H9 (cell line): ENCODE data around the gene TRIM56. TPM values are rescaled to one million over a fixed set of nuclear protein-coding genes. Genes with fewer than 3 reads are reported as not detected.

Experiments
- DNase-seq: peaks from one replicate; pipeline ENCODE4 v3.0.0-alpha.2; 2017
- H2AFZ ChIP-seq: one replicate; pipeline ENCODE4 v1.6.1; 2013; ENCODE audit warnings: mild to moderate bottlenecking, low read length, control low read depth, moderate library complexity
- H2AK5ac ChIP-seq: 2 replicates; pipeline ENCODE4 v1.6.1; 2013; ENCODE audit warnings: low read length, control low read depth, mixed read lengths; ENCODE audit not compliant: insufficient read length
- H2BK120ac ChIP-seq: one replicate; pipeline ENCODE4 v1.6.1; 2013; ENCODE audit warnings: low read depth, mild to moderate bottlenecking, low read length, control low read depth, inconsistent platforms; ENCODE audit not compliant: poor library complexity, severe bottlenecking
- H2BK12ac ChIP-seq: 2 replicates; pipeline ENCODE4 v1.6.1; 2013; ENCODE audit warnings: low read length, control low read depth, mixed read lengths, low read depth; ENCODE audit not compliant: insufficient read length
- H2BK15ac ChIP-seq: 2 replicates; pipeline ENCODE4 v1.6.1; 2013; ENCODE audit warnings: low read depth, low read length, control low read depth
- H2BK20ac ChIP-seq: one replicate; pipeline ENCODE4 v1.6.1; 2013; ENCODE audit warnings: low read depth, mild to moderate bottlenecking, low read length, control low read depth, inconsistent platforms; ENCODE audit not compliant: poor library complexity, severe bottlenecking
- H2BK5ac ChIP-seq: 2 replicates; pipeline ENCODE4 v1.6.1; 2013; ENCODE audit warnings: low read length, control low read depth, mixed read lengths; ENCODE audit not compliant: insufficient read length
- H3K14ac ChIP-seq: 2 replicates; pipeline ENCODE4 v1.6.1; 2013; ENCODE audit warnings: low read length, control low read depth; ENCODE audit not compliant: insufficient read depth
- H3K18ac ChIP-seq: 2 replicates; pipeline ENCODE4 v1.6.1; 2013; ENCODE audit warnings: low read depth, mild to moderate bottlenecking, mixed read lengths, low read length, control low read depth; ENCODE audit not compliant: insufficient read length
- H3K23ac ChIP-seq: 2 replicates; pipeline ENCODE4 v1.6.1; 2013; ENCODE audit warnings: low read length, control low read depth, mixed read lengths, low read depth; ENCODE audit not compliant: insufficient read length
- H3K23me2 ChIP-seq: 2 replicates; pipeline ENCODE4 v1.6.1; 2013; ENCODE audit warnings: low read depth, mild to moderate bottlenecking, mixed read lengths, low read length, control low read depth; ENCODE audit not compliant: insufficient read length, poor library complexity, severe bottlenecking
- H3K27ac ChIP-seq: 2 replicates; pipeline ENCODE4 v1.5.1; 2013; ENCODE audit warnings: low read length, control low read depth, mixed read lengths, low read depth; ENCODE audit not compliant: insufficient read length
- H3K27me3 ChIP-seq: 2 replicates; pipeline ENCODE4 v1.6.1; 2013; ENCODE audit warnings: low read length, control low read depth, inconsistent platforms; ENCODE audit not compliant: insufficient read depth
- H3K4ac ChIP-seq: 2 replicates; pipeline ENCODE4 v1.6.1; 2013; ENCODE audit warnings: low read depth, mild to moderate bottlenecking, control low read depth, inconsistent platforms, low read length, moderate library complexity
- H3K4me1 ChIP-seq: 2 replicates; pipeline ENCODE4 v1.6.1; 2013; ENCODE audit warnings: low read length, control low read depth, inconsistent platforms; ENCODE audit not compliant: insufficient read depth
- H3K4me2 ChIP-seq: 2 replicates; pipeline ENCODE4 v1.6.1; 2013; ENCODE audit warnings: low read length, control low read depth, mixed read lengths; ENCODE audit not compliant: insufficient read length, insufficient read depth
- H3K56ac ChIP-seq: 2 replicates; pipeline ENCODE4 v1.6.1; 2013; ENCODE audit warnings: low read depth, mild to moderate bottlenecking, mixed read lengths, low read length, control low read depth; ENCODE audit not compliant: insufficient read length
- H3K79me1 ChIP-seq: 2 replicates; pipeline ENCODE4 v1.6.1; 2013; ENCODE audit warnings: low read depth, mild to moderate bottlenecking, moderate library complexity, low read length, control low read depth, inconsistent platforms; ENCODE audit not compliant: insufficient read depth, poor library complexity, severe bottlenecking
- H3K79me2 ChIP-seq: 2 replicates; pipeline ENCODE4 v1.6.1; 2013; ENCODE audit warnings: low read length, control low read depth, inconsistent platforms; ENCODE audit not compliant: insufficient read depth
- H3K9ac ChIP-seq: 2 replicates; pipeline ENCODE4 v1.6.1; 2013; ENCODE audit warnings: low read length, control low read depth, mixed read lengths; ENCODE audit not compliant: insufficient read length; ENCODE audit errors: extremely low read depth
- H3K9me3 ChIP-seq: one replicate; pipeline ENCODE4 v1.6.1; 2013; ENCODE audit warnings: low read depth, low read length, inconsistent platforms; ENCODE audit not compliant: control insufficient read depth
- H3T11ph ChIP-seq: one replicate; pipeline ENCODE4 v1.6.1; 2013; ENCODE audit warnings: mild to moderate bottlenecking, low read length, control low read depth, inconsistent platforms
- H4K20me1 ChIP-seq: one replicate; pipeline ENCODE4 v1.6.1; 2013; ENCODE audit not compliant: control insufficient read depth, insufficient read length, insufficient read depth
- H4K5ac ChIP-seq: 2 replicates; pipeline ENCODE4 v1.6.1; 2013; ENCODE audit warnings: low read depth, mild to moderate bottlenecking, mixed read lengths, low read length, control low read depth; ENCODE audit not compliant: insufficient read length
- H4K8ac ChIP-seq: replicated peaks from 2 replicates; pipeline ENCODE4 v1.6.1; 2013; ENCODE audit warnings: low read length, control low read depth, mixed read lengths, low read depth; ENCODE audit not compliant: insufficient read length
- H4K91ac ChIP-seq: 2 replicates; pipeline ENCODE4 v1.6.1; 2013; ENCODE audit warnings: low read depth, mild to moderate bottlenecking, moderate library complexity, mixed read lengths, low read length, control low read depth; ENCODE audit not compliant: insufficient read length
- H3K27ac Mint-ChIP-seq, 3 experiments: 2 replicates in 2 of 3; 3 replicates in 1 of 3; pipeline ENCODE4 v1.8.0; 2020 to 2021; ENCODE audit warnings: mixed read lengths in 3 of 3, mild to moderate bottlenecking in 1 of 3, moderate library complexity in 1 of 3
- H3K27me3 Mint-ChIP-seq: 2 replicates; pipeline ENCODE4 v1.8.0; 2021; ENCODE audit warnings: low read depth, mild to moderate bottlenecking, moderate library complexity, mixed read lengths
- H3K36me3 Mint-ChIP-seq, 3 experiments: 2 replicates in 2 of 3; 3 replicates in 1 of 3; pipeline ENCODE4 v1.8.0; 2020 to 2021; ENCODE audit warnings: low read depth in 3 of 3, mixed read lengths in 3 of 3; ENCODE audit not compliant: insufficient read depth in 1 of 3
- H3K4me1 Mint-ChIP-seq, 2 experiments: 2 replicates each; pipeline ENCODE4 v1.8.0; 2020; ENCODE audit warnings: mixed read lengths in 2 of 2
- H3K4me3 Mint-ChIP-seq, 2 experiments: 2 replicates in 1 of 2; 3 replicates in 1 of 2; pipeline ENCODE4 v1.8.0; 2020 to 2021; ENCODE audit warnings: mild to moderate bottlenecking in 2 of 2, mixed read lengths in 2 of 2, moderate library complexity in 1 of 2
- H3K9me3 Mint-ChIP-seq, 2 experiments: 2 replicates in 1 of 2; 3 replicates in 1 of 2; pipeline ENCODE4 v1.8.0; 2020; ENCODE audit warnings: mild to moderate bottlenecking in 2 of 2, mixed read lengths in 2 of 2, moderate library complexity in 1 of 2
- CTCF ChIP-seq: fragments of 200-600 bp; sonication (generic); conservative IDR thresholded peaks from 3 replicates; pipeline ENCODE4 v1.8.0; 2021; ENCODE audit warnings: antibody characterized with exemption, mild to moderate bottlenecking
- whole genome bisulfite sequencing: extraction: QIAGEN DNeasy Blood & Tissue Kit; methylation state at CpG from one replicate; pipeline ENCODE4 v1.1.7; 2013; ENCODE audit warnings: missing lambda C conversion rate, low lambda C conversion rate, mixed read lengths; ENCODE audit not compliant: insufficient read length; ENCODE audit errors: extremely low coverage; 5-methylcytosine and 5-hydroxymethylcytosine counted together
- total RNA-seq: library from RNA; stranded (reverse); gene quantifications from 2 replicates; pipeline ENCODE4 v1.2.1, GENCODE V29; 2021

TRIM56 gene
- total RNA-seq, 1 experiment from 2014 or later = 21.8 TPM

- Histone ChIP-seq H2AK5ac (no peak overlapping the region), H2BK20ac (no peak overlapping the region), H3K9ac (no peak overlapping the region), H3K14ac (no peak overlapping the region), H3K23me2 (no peaks in the 10 kb centered on the region), H3K4me1 (no peaks in the 10 kb centered on the region; the same call in 1 of the 2 replicates), H4K8ac (no peak overlapping the region), H3K79me1 (no peaks in the 10 kb centered on the region), H2BK120ac (no peak overlapping the region), H4K5ac (no peak overlapping the region), H3K23ac (no peak overlapping the region), H2AFZ (no peak overlapping the region), H3K79me2 (no peaks in the 10 kb centered on the region), H3K27me3 (no peaks in the 10 kb centered on the region), H3K4ac (no peak overlapping the region), H3K9me3 (no peaks in the 10 kb centered on the region), H4K20me1 (no peaks in the 10 kb centered on the region), H3K4me2 (no peak overlapping the region), H3K56ac (no peak overlapping the region), H3K27ac (no peak overlapping the region), H3T11ph (no peak overlapping the region), H2BK5ac (no peak overlapping the region), H2BK12ac (no peak overlapping the region), H3K18ac (no peak overlapping the region), H2BK15ac (no peak overlapping the region), H4K91ac (no peak overlapping the region)
- Mint-ChIP-seq H3K27me3 (no peaks in the 10 kb centered on the region), H3K36me3 (no peaks in the 10 kb centered on the region; a peak in 1 of 7 replicates), H3K4me3 (no peak overlapping the region), H3K4me1 (peaks cover 12 to 16% of the 10 kb centered on the region in 2 experiments), H3K9me3 (no peaks in the 10 kb centered on the region), H3K27ac (no peak overlapping the region)
- WGBS = no CpG with 5 or more reads among the region's 3 CpGs
- DNase-seq = no peak
- TF ChIP-seq CTCF = no peak
Observed at GRCh38 chr7:101115215-101115614, 29.9 kb downstream of the TRIM56 start.
